ENCODE measurements around the gene MATN4.
A peak's percentile ranks its signal among the peaks of the same experiment; 100 is the strongest.

The MATN4 gene

GRCh38 chr20:45311589-45312211 lies 3.6 kb upstream of the MATN4 start:
- no peak overlapping the region for H3K27ac ChIP-seq
- no peak for TF ChIP-seq ZFX (IDR thresholded peaks at IDR 0.05)
- TF ChIP-seq, protein P1, sequence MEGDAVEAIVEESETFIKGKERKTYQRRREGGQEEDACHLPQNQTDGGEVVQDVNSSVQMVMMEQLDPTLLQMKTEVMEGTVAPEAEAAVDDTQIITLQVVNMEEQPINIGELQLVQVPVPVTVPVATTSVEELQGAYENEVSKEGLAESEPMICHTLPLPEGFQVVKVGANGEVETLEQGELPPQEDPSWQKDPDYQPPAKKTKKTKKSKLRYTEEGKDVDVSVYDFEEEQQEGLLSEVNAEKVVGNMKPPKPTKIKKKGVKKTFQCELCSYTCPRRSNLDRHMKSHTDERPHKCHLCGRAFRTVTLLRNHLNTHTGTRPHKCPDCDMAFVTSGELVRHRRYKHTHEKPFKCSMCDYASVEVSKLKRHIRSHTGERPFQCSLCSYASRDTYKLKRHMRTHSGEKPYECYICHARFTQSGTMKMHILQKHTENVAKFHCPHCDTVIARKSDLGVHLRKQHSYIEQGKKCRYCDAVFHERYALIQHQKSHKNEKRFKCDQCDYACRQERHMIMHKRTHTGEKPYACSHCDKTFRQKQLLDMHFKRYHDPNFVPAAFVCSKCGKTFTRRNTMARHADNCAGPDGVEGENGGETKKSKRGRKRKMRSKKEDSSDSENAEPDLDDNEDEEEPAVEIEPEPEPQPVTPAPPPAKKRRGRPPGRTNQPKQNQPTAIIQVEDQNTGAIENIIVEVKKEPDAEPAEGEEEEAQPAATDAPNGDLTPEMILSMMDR (conservative IDR thresholded peaks at IDR 0.05): peak; percentile 97

GRCh38 chr20:45309075-45309474 lies 976 bp upstream of the MATN4 start:
- TF ChIP-seq, protein P1 (conservative IDR thresholded peaks at IDR 0.05): no peak
- TF ChIP-seq ZFX (IDR thresholded peaks at IDR 0.05): no peak
- H3K27ac ChIP-seq: no peak overlapping the region

GRCh38 chr20:45307076-45307640 lies 941 bp downstream of the MATN4 start:
- H3K27ac ChIP-seq: no peak overlapping the region
- TF ChIP-seq, protein P1 (conservative IDR thresholded peaks at IDR 0.05): no peak
- TF ChIP-seq ZFX (IDR thresholded peaks at IDR 0.05): no peak

DNA sequence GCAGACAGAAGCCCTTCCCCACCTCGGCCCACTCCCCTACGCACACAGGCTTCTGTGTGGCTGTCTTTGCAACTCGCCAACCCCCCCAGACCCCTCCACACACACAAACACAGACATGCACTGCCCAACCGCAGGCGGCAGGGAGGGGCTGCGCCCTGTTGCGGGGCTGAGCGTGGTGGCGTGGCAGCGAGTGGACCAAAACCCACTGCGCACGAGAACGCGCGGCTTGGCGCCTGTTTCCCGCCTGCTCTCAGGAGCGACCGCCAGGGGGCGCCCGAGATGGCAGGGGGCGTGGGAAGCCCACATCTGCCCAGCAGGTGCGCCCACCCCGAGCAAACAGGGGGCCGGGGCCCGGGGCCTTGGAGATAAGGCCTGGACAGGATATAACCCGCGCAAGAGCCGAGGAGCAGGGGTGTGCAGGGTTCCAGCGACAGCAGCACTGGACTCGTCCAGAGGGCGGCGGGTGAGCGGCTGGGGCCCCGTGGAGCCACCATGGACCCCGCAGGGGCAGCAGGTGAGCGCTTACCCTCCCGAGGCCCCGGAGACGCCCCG lies 1.6 kb downstream of the MATN4 start, which contains the start of gene RBPJL:
TSS of gene RBPJL (plus strand) at position 410 of the 552 bp plus-strand sequence. CDS start at position 493, 83 bp downstream.
- H3K27ac ChIP-seq: no peak within 1 kb of the TSS
- TF ChIP-seq, protein P1 (conservative IDR thresholded peaks at IDR 0.05): peak; percentile 92
- TF ChIP-seq ZFX (IDR thresholded peaks at IDR 0.05): no peak

DNA sequence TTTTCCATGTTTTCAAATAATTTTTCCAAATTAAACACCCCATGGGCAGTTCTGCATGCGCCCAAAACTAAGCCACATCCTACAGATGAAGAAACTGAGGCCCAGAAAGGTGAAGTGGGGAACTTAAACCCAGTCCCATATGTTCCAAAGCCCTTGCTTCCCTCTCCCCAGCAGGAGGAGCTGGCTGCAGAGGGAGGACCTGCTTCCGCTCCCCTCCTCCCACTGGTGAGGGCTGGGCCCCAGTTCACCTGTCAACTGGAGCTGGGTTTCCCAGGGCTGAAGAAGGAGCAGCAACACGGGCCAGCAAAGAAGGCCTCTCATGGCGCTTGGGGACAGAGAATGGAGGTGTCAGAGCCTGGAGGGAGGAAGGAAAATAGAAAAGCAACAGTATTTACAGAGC lies 2.8 kb downstream of the MATN4 start:
- TF ChIP-seq, protein P1 (conservative IDR thresholded peaks at IDR 0.05): no peak; the same call in 1 of the 2 replicates
- no peak for TF ChIP-seq ZFX (IDR thresholded peaks at IDR 0.05)

DNA sequence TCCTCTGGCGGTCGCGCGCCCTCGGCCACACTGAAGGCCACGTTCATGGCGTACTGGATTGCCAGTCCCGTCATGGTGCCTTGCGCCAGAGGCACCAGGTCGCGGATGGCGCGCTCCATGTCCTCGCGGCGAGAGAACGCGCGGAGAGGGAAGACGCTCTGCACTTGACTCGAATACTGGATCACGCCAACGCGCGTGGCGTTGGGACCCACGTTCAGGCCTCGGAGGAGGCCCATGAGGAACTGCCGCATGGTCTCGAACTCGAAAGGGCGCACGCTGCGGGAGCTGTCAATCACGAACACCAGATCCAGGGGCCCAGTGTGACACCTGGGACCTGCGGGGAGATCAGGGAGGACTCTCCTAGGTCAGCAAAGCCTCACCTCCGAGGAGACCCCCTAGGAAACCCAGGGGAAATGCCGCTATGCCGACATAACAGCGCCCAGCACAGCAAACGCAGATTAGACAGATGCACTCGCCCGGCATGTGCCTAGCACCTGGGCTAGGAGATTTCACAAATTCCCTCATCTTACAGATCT lies 3.6 kb downstream of the MATN4 start:
- H3K27ac ChIP-seq: no peak overlapping the region
- no peak for TF ChIP-seq ZFX (IDR thresholded peaks at IDR 0.05)
- TF ChIP-seq, protein P1 (conservative IDR thresholded peaks at IDR 0.05): no peak

More for the DNA sequence above, 2.8 kb downstream of the MATN4 start:
- H3K27ac ChIP-seq: no peak overlapping the region

All from C4-2B (cell line).